HepG2 (cell line): Measurements from ENCODE around the gene CACNA2D3. TPM values are rescaled to one million over a fixed set of nuclear protein-coding genes. Genes with fewer than 3 reads are reported as not detected.

Experiments
- ATAC-seq: fragments of 200-7000 bp; cut with Tn5 transposase; 3 replicates; pipeline ENCODE4 v1.9.1; 2020; ENCODE audit warnings: mild to moderate bottlenecking, moderate library complexity
- BruUV-seq: library from RNA; stranded (reverse); fragments of 400-500 nt; replicated peaks from 2 replicates; lab custom pipeline; 2021; lab: Mats Ljungman, UMichigan
- CTCF ChIA-PET: fragments of 300-600 bp; formaldehyde crosslinking; extraction: SDS; loops from one replicate; lab custom pipeline; 2021; ENCODE audit warnings: low total read pairs, inconsistent platforms, low intra/inter-chr PET ratio; lab: Yijun Ruan, JAX
- POLR2A ChIA-PET: fragments of 350-600 bp; sonication (Branson Sonifier 250); formaldehyde crosslinking; loops from one replicate; lab custom pipeline; 2020; ENCODE audit warnings: antibody characterized with exemption, inconsistent platforms; lab: Yijun Ruan, JAX
- DNase-seq: peaks from one replicate; pipeline ENCODE4 v3.0.0-alpha.2; 2015; ENCODE audit warnings: low spot score
- FAIRE-seq: peaks from 3 replicates; lab custom pipeline; 2011; peaks lifted over from hg19 to GRCh38; lab: Jason Lieb, UNC
- H2AFZ ChIP-seq: one replicate; pipeline ENCODE4 v1.6.1; 2011; ENCODE audit warnings: low read length, inconsistent platforms
- H3K27ac ChIP-seq: fragments of 300-600 bp; 3 replicates; pipeline ENCODE4 v1.8.0; 2011; ENCODE audit warnings: mixed run types, mild to moderate bottlenecking, mixed read lengths, low read length, inconsistent platforms; ENCODE audit not compliant: insufficient read depth; ENCODE audit errors: extremely low read length
- H3K27me3 ChIP-seq, 2 experiments: fragments of 200-600 bp in 1 of 2; 2 replicates in 1 of 2; 3 replicates in 1 of 2; pipeline versions ENCODE4 v1.6.0 to v1.8.0; 2011; ENCODE audit warnings: low read length in 2 of 2, mild to moderate bottlenecking in 2 of 2, moderate library complexity in 2 of 2, inconsistent platforms in 1 of 2; ENCODE audit not compliant: insufficient read depth in 2 of 2, control insufficient read depth in 1 of 2
- H3K36me3 ChIP-seq, 2 experiments: fragments of 200-600 bp in 1 of 2; replicated peaks in 1 of 2; 2 replicates in 1 of 2; 3 replicates in 1 of 2; pipeline versions ENCODE4 v1.5.1 to v1.8.0; 2011; ENCODE audit warnings: low read length in 2 of 2, inconsistent platforms in 1 of 2; ENCODE audit not compliant: insufficient read depth in 2 of 2, control insufficient read depth in 1 of 2
- H3K4me1 ChIP-seq: 2 replicates; pipeline ENCODE4 v1.5.1; 2012; ENCODE audit warnings: low read length, inconsistent platforms; ENCODE audit not compliant: insufficient read depth
- H3K4me2 ChIP-seq: 2 replicates; pipeline ENCODE4 v1.6.0; 2011; ENCODE audit warnings: low read depth, low read length, inconsistent platforms
- H3K4me3 ChIP-seq, 3 experiments: fragments of 200-600 bp in 1 of 3; sonication (generic), shearing (Covaris generic) in 1 of 3; replicated peaks in 1 of 3; 2 replicates each; pipeline ENCODE4 v1.5.1; 2011 to 2016; ENCODE audit warnings: low read length in 3 of 3, inconsistent platforms in 2 of 3, low read depth in 2 of 3, mild to moderate bottlenecking in 2 of 3, control low read depth in 1 of 3, mixed read lengths in 1 of 3; ENCODE audit not compliant: insufficient read depth in 1 of 3
- H3K79me2 ChIP-seq: one replicate; pipeline ENCODE4 v1.6.1; 2011; ENCODE audit warnings: low read length, inconsistent platforms; ENCODE audit not compliant: insufficient read depth
- H3K9ac ChIP-seq: 2 replicates; pipeline ENCODE4 v1.6.0; 2011; ENCODE audit warnings: mild to moderate bottlenecking, low read depth, low read length, inconsistent platforms; ENCODE audit not compliant: insufficient read depth
- H3K9me3 ChIP-seq: 2 replicates; pipeline ENCODE4 v1.5.1; 2012; ENCODE audit warnings: mild to moderate bottlenecking, low read length
- H4K20me1 ChIP-seq: 2 replicates; pipeline ENCODE4 v1.6.0; 2011; ENCODE audit warnings: inconsistent platforms, mild to moderate bottlenecking, low read length, moderate library complexity; ENCODE audit not compliant: insufficient read depth
- DPF2 ChIP-seq: sonication (generic); formaldehyde crosslinking; IDR thresholded peaks from 2 replicates; pipeline ENCODE4 v1.4.0; 2020; ENCODE audit warnings: mild to moderate bottlenecking, low read depth, missing genetic modification reagents, borderline replicate concordance
- FOXP1 ChIP-seq, 2 experiments: fragments of 450-650 bp in 1 of 2; IDR thresholded peaks; 2 replicates each; pipeline ENCODE4 v1.6.1; 2017 to 2018; ENCODE audit warnings: antibody characterized with exemption in 1 of 2
- FOXP4 ChIP-seq: sonication (generic); formaldehyde crosslinking; IDR thresholded peaks from 2 replicates; pipeline ENCODE4 v1.4.0; 2020; ENCODE audit warnings: missing genetic modification reagents
- GFI1 ChIP-seq: sonication (generic); formaldehyde crosslinking; IDR thresholded peaks from 2 replicates; pipeline ENCODE4 v1.5.0; 2020; ENCODE audit warnings: missing genetic modification reagents, mild to moderate bottlenecking, borderline replicate concordance
- JUNB ChIP-seq: sonication (generic); formaldehyde crosslinking; IDR thresholded peaks from 2 replicates; pipeline ENCODE4 v1.8.0; 2022; ENCODE audit warnings: missing genetic modification reagents, mild to moderate bottlenecking, borderline replicate concordance
- LCORL ChIP-seq, 2 experiments: fragments of 450-650 bp in 1 of 2; sonication (generic) in 1 of 2; formaldehyde crosslinking in 1 of 2; IDR thresholded peaks; 2 replicates each; pipeline versions ENCODE4 v1.5.0 to v1.6.1; 2017 to 2020; ENCODE audit warnings: antibody characterized with exemption in 1 of 2, missing genetic modification reagents in 1 of 2
- NCOA2 ChIP-seq: sonication (generic); formaldehyde crosslinking; IDR thresholded peaks from 2 replicates; pipeline ENCODE4 v1.8.0; 2022; ENCODE audit warnings: inconsistent platforms
- SYNCRIP ChIP-seq: fragments of 200-400 bp; formaldehyde crosslinking; IDR thresholded peaks from 2 replicates; pipeline ENCODE4 v1.6.1; 2018; ENCODE audit warnings: mild to moderate bottlenecking, low read depth, low read length; ENCODE audit not compliant: insufficient read depth
- TAF15 ChIP-seq: fragments of 200-400 bp; formaldehyde crosslinking; IDR thresholded peaks from one replicate; pipeline ENCODE4 v1.6.1; 2018; ENCODE audit warnings: mild to moderate bottlenecking, low read depth, low read length; ENCODE audit not compliant: poor library complexity, severe bottlenecking
- TCF7 ChIP-seq: sonication (generic); IDR thresholded peaks from 2 replicates; pipeline ENCODE4 v1.6.1; 2016; ENCODE audit warnings: antibody characterized with exemption, low read depth
- ZBTB3 ChIP-seq: sonication (generic); formaldehyde crosslinking; IDR thresholded peaks from 2 replicates; pipeline ENCODE4 v1.4.0; 2020; ENCODE audit warnings: low read depth, mild to moderate bottlenecking, moderate library complexity, missing genetic modification reagents, borderline replicate concordance
- ZNF143 ChIP-seq: sonication (generic); formaldehyde crosslinking; IDR thresholded peaks from 2 replicates; pipeline ENCODE4 v1.4.0; 2020; ENCODE audit warnings: missing genetic modification reagents
- ZNF260 ChIP-seq: sonication (generic); formaldehyde crosslinking; IDR thresholded peaks from 2 replicates; pipeline ENCODE4 v1.4.0; 2020; ENCODE audit warnings: missing genetic modification reagents, low read depth, mild to moderate bottlenecking, borderline replicate concordance
- ZNF468 ChIP-seq: sonication (generic); formaldehyde crosslinking; IDR thresholded peaks from 2 replicates; pipeline ENCODE4 v1.8.0; 2022; ENCODE audit warnings: mild to moderate bottlenecking, moderate library complexity, missing genetic modification reagents
- ZNF616 ChIP-seq: sonication (generic); formaldehyde crosslinking; IDR thresholded peaks from 2 replicates; pipeline ENCODE4 v1.5.0; 2020; ENCODE audit warnings: low read depth, mild to moderate bottlenecking, missing genetic modification reagents
- ZNF879 ChIP-seq: sonication (generic); formaldehyde crosslinking; IDR thresholded peaks from 2 replicates; pipeline ENCODE4 v1.8.1; 2023; ENCODE audit warnings: missing genetic modification reagents
- ZZZ3 ChIP-seq: sonication (generic); formaldehyde crosslinking; IDR thresholded peaks from 2 replicates; pipeline ENCODE4 v1.4.0; 2020; ENCODE audit warnings: missing genetic modification reagents, mild to moderate bottlenecking, borderline replicate concordance
- WGBS: methylation state at CpG from one replicate; pipeline ENCODE4 v1.1.6; 2017; ENCODE audit warnings: low lambda C conversion rate; 5-methylcytosine and 5-hydroxymethylcytosine counted together
- in situ Hi-C: cut with HindIII; loops from 2 replicates; pipeline ENCODE4 v1.10.0; 2017; ENCODE audit warnings: low pct_unique_long_range_greater_than_20kb; ENCODE audit not compliant: extremely low pct_ligation_motif_present
- intact Hi-C: fragments of 100-400 bp; cut with micrococcal nuclease; formaldehyde crosslinking; loops from one replicate; pipeline ENCODE4 v1.10.0; 2022; ENCODE audit not compliant: unreplicated experiment
- polyA plus RNA-seq, 8 experiments: library from polyadenylated mRNA; depleted of rRNA in 3 of 8; stranded (reverse) in 7 of 8; unstranded in 1 of 8; fragments of >200 nt; fragmentation: Illumina TruSeq in 4 of 8; extraction: Trizol in 4 of 8; gene quantifications; 2 replicates each; pipeline versions ENCODE4 v1.2.1 to v1.2.3, GENCODE V29; 2011 to 2016; ENCODE audit warnings: low read depth in 4 of 8, missing spikeins in 1 of 8, mixed read lengths in 1 of 8; ENCODE audit not compliant: insufficient read depth in 1 of 8
- total RNA-seq, 5 experiments: library from RNA; depleted of rRNA; stranded (reverse); fragments of >200 nt; fragmentation: Illumina TruSeq; extraction: Trizol; gene quantifications; 2 replicates each; pipeline ENCODE4 v1.2.3, GENCODE V29; 2016; ENCODE audit warnings: low read depth in 1 of 5
- TF ChIP-seq, protein P1 (sequence below): sonication (generic); formaldehyde crosslinking; IDR thresholded peaks from 2 replicates; pipeline ENCODE4 v1.4.0; 2020; ENCODE audit warnings: missing genetic modification reagents, borderline replicate concordance
- TF ChIP-seq, protein P2 (sequence below): sonication (generic); formaldehyde crosslinking; IDR thresholded peaks from 2 replicates; pipeline ENCODE4 v1.5.1; 2020; ENCODE audit warnings: missing genetic modification reagents, mild to moderate bottlenecking, borderline replicate concordance

Gene CACNA2D3
- total and polyA plus RNA-seq, 2 of the 13 experiments (the other 11 are each of a cell fraction or from before 2014, with no cell fraction given), result not detected

- H2AFZ ChIP-seq, result no peak overlapping the region
- WGBS, result 3% methylated on average over 1 of the region's 1 CpG
- no peak overlapping the region for H3K4me3 ChIP-seq
- FAIRE-seq, result no peak
- no peak; the same call in 2 of the 3 replicates for ATAC-seq
- CTCF ChIA-PET, result no interaction called here
- H3K36me3 ChIP-seq, result no peaks in the 10 kb centered on the region
- peaks cover 21% of the 10 kb centered on the region for H3K4me1 ChIP-seq
- intact Hi-C loops, result no loop called here
- no peaks in the 10 kb centered on the region for H3K27me3 ChIP-seq
- no peaks in the 10 kb centered on the region for H3K9me3 ChIP-seq
- in situ Hi-C loops, result no loop called here
- no peak overlapping the region for H3K4me2 ChIP-seq
- no peaks in the 10 kb centered on the region for H3K79me2 ChIP-seq
- BruUV-seq, result no TSS peak
- H3K27ac ChIP-seq, result no peak overlapping the region
- DNase-seq, result peak; percentile 19
- no peaks in the 10 kb centered on the region for H4K20me1 ChIP-seq
- no peak overlapping the region for H3K9ac ChIP-seq
- POLR2A ChIA-PET, result no interaction called here
- TF ChIP-seq ZZZ3 (CRISPR knock-in tag), result no peak
- no peak for TF ChIP-seq NCOA2
- no peak for TF ChIP-seq ZBTB3 (CRISPR knock-in tag)
- TF ChIP-seq GFI1 (CRISPR knock-in tag), result no peak
- 0 out of 2 replicates have a peak, but pooled peaks have one; percentile 15 for TF ChIP-seq FOXP4
- TF ChIP-seq LCORL (IDR thresholded peaks at IDR 0.05), result no peak
- no peak for TF ChIP-seq LCORL (CRISPR knock-in tag; IDR thresholded peaks at IDR 0.05)
- no peak for TF ChIP-seq SYNCRIP
- TF ChIP-seq ZNF468 (CRISPR knock-in tag), result no peak
- TF ChIP-seq TCF7, result peak; percentile 56; the same call in 1 of the 2 replicates
- TF ChIP-seq TAF15, result no peak
- no peak for TF ChIP-seq ZNF879
- no peak for TF ChIP-seq ZNF616
- TF ChIP-seq, protein P1, sequence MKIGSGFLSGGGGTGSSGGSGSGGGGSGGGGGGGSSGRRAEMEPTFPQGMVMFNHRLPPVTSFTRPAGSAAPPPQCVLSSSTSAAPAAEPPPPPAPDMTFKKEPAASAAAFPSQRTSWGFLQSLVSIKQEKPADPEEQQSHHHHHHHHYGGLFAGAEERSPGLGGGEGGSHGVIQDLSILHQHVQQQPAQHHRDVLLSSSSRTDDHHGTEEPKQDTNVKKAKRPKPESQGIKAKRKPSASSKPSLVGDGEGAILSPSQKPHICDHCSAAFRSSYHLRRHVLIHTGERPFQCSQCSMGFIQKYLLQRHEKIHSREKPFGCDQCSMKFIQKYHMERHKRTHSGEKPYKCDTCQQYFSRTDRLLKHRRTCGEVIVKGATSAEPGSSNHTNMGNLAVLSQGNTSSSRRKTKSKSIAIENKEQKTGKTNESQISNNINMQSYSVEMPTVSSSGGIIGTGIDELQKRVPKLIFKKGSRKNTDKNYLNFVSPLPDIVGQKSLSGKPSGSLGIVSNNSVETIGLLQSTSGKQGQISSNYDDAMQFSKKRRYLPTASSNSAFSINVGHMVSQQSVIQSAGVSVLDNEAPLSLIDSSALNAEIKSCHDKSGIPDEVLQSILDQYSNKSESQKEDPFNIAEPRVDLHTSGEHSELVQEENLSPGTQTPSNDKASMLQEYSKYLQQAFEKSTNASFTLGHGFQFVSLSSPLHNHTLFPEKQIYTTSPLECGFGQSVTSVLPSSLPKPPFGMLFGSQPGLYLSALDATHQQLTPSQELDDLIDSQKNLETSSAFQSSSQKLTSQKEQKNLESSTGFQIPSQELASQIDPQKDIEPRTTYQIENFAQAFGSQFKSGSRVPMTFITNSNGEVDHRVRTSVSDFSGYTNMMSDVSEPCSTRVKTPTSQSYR, result peak; percentile 57
- TF ChIP-seq DPF2 (CRISPR knock-in tag), result no peak
- TF ChIP-seq FOXP1 (IDR thresholded peaks at IDR 0.05), result no peak
- TF ChIP-seq FOXP1 (CRISPR knock-in tag; IDR thresholded peaks at IDR 0.05), result peak; percentile 19; the same call in 1 of the 2 replicates
- TF ChIP-seq JUNB (CRISPR knock-in tag), result no peak
- TF ChIP-seq ZNF143, result no peak
- no peak for TF ChIP-seq ZNF260 (CRISPR knock-in tag)
- TF ChIP-seq, protein P2, sequence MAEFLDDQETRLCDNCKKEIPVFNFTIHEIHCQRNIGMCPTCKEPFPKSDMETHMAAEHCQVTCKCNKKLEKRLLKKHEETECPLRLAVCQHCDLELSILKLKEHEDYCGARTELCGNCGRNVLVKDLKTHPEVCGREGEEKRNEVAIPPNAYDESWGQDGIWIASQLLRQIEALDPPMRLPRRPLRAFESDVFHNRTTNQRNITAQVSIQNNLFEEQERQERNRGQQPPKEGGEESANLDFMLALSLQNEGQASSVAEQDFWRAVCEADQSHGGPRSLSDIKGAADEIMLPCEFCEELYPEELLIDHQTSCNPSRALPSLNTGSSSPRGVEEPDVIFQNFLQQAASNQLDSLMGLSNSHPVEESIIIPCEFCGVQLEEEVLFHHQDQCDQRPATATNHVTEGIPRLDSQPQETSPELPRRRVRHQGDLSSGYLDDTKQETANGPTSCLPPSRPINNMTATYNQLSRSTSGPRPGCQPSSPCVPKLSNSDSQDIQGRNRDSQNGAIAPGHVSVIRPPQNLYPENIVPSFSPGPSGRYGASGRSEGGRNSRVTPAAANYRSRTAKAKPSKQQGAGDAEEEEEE, result no peak
Observed at GRCh38 chr3:54698054-54698453, 575.7 kb downstream of the CACNA2D3 start.
